Natural killer cell (primary cell): ENCODE results near the gene DPCD. TPM values are rescaled to one million over a fixed set of nuclear protein-coding genes. Genes with fewer than 3 reads are reported as not detected.

Source experiments
- ATAC-seq, 3 donors: fragments of 150-1000 bp in 2 of 3; fragments of 200-7000 bp in 1 of 3; cut with Tn5 transposase; 1 replicate in 1 of 3; 2 replicates in 2 of 3; pipeline ENCODE4 v1.10.0; 2021; ENCODE audit warnings: mild to moderate bottlenecking in 2 of 3, moderate library complexity in 2 of 3
- DNase-seq, 2 donors: peaks; one replicate each; pipeline versions ENCODE4 v3.0.0 to v3.0.0-alpha.2; 2013 to 2021; ENCODE audit warnings: mixed read lengths in 1 of 2
- H3K27ac ChIP-seq: one replicate; pipeline ENCODE4 v1.5.1; 2013; ENCODE audit warnings: mild to moderate bottlenecking, low read length
- H3K27me3 ChIP-seq: one replicate; pipeline ENCODE4 v1.6.1; 2013; ENCODE audit warnings: low read length; ENCODE audit not compliant: control insufficient read depth, insufficient read depth
- H3K36me3 ChIP-seq: one replicate; pipeline ENCODE4 v1.6.1; 2013; ENCODE audit warnings: low read length; ENCODE audit not compliant: control insufficient read depth, insufficient read depth
- H3K4me1 ChIP-seq: one replicate; pipeline ENCODE4 v1.6.1; 2013; ENCODE audit warnings: low read length; ENCODE audit not compliant: control insufficient read depth, insufficient read depth
- H3K4me3 ChIP-seq: one replicate; pipeline ENCODE4 v1.5.1; 2013; ENCODE audit warnings: low read length
- H3K9me3 ChIP-seq: one replicate; pipeline ENCODE4 v1.6.1; 2013; ENCODE audit warnings: low read length; ENCODE audit not compliant: control insufficient read depth, insufficient read depth
- H3K27ac Mint-ChIP-seq, 2 donors: one replicate each; pipeline ENCODE4 v1.8.0; 2022; ENCODE audit warnings: mild to moderate bottlenecking in 2 of 2, mixed read lengths in 2 of 2, moderate library complexity in 1 of 2
- H3K27me3 Mint-ChIP-seq, 2 donors: one replicate each; pipeline ENCODE4 v1.8.0; 2022; ENCODE audit warnings: low read depth in 2 of 2, mixed read lengths in 2 of 2
- H3K36me3 Mint-ChIP-seq: one replicate; pipeline ENCODE4 v1.8.0; 2022; ENCODE audit warnings: mixed read lengths
- H3K4me1 Mint-ChIP-seq, 2 donors: one replicate each; pipeline ENCODE4 v1.8.0; 2022; ENCODE audit warnings: mixed read lengths in 2 of 2
- H3K4me3 Mint-ChIP-seq: one replicate; pipeline ENCODE4 v1.8.0; 2022; ENCODE audit warnings: mild to moderate bottlenecking, moderate library complexity, mixed read lengths
- H3K9me3 Mint-ChIP-seq, 2 donors: one replicate each; pipeline ENCODE4 v1.8.0; 2022; ENCODE audit warnings: mixed read lengths in 2 of 2
- WGBS: methylation state at CpG from one replicate; pipeline ENCODE4 v1.1.7; 2013; ENCODE audit warnings: missing lambda C conversion rate; ENCODE audit not compliant: insufficient coverage; 5-methylcytosine and 5-hydroxymethylcytosine counted together
- intact Hi-C: fragments of 100-400 bp; cut with micrococcal nuclease; formaldehyde crosslinking; loops from one replicate; pipeline ENCODE4 v1.14.2; 2022
- total RNA-seq, 4 donors: library from RNA; stranded (reverse); fragments of 120-200 nt in 1 of 4; gene quantifications; one replicate each; pipeline versions ENCODE4 v1.2.3 to v1.2.4, GENCODE V29; 2013 to 2022
- TF ChIP-seq, protein P1 (sequence below): fragments of 200-600 bp; IDR thresholded peaks from one replicate; pipeline ENCODE4 v1.8.0; 2022; ENCODE audit warnings: antibody characterized with exemption

Gene DPCD
- total RNA-seq, 3 donors from 2014 or later (not counting 1 experiment from before 2014, with no cell fraction given), result 0.72 to 1.0 (median 0.83) TPM

GRCh38 chr10:101563497-101564040 is 24.6 kb upstream of the DPCD start:
- Histone ChIP-seq H3K27ac (no peak overlapping the region), H3K36me3 (no peaks in the 10 kb centered on the region), H3K4me1 (no peaks in the 10 kb centered on the region), H3K4me3 (no peak overlapping the region), H3K27me3 (peaks cover 24% of the 10 kb centered on the region), H3K9me3 (no peaks in the 10 kb centered on the region)
- no peak for ATAC-seq
- TF ChIP-seq, protein P1, sequence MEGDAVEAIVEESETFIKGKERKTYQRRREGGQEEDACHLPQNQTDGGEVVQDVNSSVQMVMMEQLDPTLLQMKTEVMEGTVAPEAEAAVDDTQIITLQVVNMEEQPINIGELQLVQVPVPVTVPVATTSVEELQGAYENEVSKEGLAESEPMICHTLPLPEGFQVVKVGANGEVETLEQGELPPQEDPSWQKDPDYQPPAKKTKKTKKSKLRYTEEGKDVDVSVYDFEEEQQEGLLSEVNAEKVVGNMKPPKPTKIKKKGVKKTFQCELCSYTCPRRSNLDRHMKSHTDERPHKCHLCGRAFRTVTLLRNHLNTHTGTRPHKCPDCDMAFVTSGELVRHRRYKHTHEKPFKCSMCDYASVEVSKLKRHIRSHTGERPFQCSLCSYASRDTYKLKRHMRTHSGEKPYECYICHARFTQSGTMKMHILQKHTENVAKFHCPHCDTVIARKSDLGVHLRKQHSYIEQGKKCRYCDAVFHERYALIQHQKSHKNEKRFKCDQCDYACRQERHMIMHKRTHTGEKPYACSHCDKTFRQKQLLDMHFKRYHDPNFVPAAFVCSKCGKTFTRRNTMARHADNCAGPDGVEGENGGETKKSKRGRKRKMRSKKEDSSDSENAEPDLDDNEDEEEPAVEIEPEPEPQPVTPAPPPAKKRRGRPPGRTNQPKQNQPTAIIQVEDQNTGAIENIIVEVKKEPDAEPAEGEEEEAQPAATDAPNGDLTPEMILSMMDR, result no peak
- DNase-seq, result no peak
- 83% methylated on average over 11 of the region's 11 CpGs for WGBS
- Mint-ChIP-seq H3K4me1 (peaks cover 9 to 25% of the 10 kb centered on the region in 2 donors), H3K27me3 (peaks cover 37 to 38% of the 10 kb centered on the region in 2 donors), H3K4me3 (no peak overlapping the region), H3K9me3 (no peaks in the 10 kb centered on the region), H3K36me3 (no peaks in the 10 kb centered on the region), H3K27ac (no peak overlapping the region)
- intact Hi-C loops, result no loop called here

GRCh38 chr10:101564490-101564991 is 23.6 kb upstream of the DPCD start:
- no peak overlapping the region for H3K4me3 Mint-ChIP-seq
- DNase-seq (no peak), ATAC-seq (no peak)
- 93% methylated on average over 12 of the region's 15 CpGs for WGBS
- H3K27ac Mint-ChIP-seq, result no peak overlapping the region
- TF ChIP-seq, protein P1, result no peak
- Histone ChIP-seq H3K9me3 (no peaks in the 10 kb centered on the region), H3K4me1 (peaks cover 3% of the 10 kb centered on the region), H3K36me3 (no peaks in the 10 kb centered on the region), H3K27me3 (peaks cover 29% of the 10 kb centered on the region), H3K27ac (no peak overlapping the region), H3K4me3 (no peak overlapping the region)
- no peaks in the 10 kb centered on the region for H3K9me3 Mint-ChIP-seq
- no peaks in the 10 kb centered on the region for H3K36me3 Mint-ChIP-seq
- peaks cover 6 to 20% of the 10 kb centered on the region in 2 donors for H3K4me1 Mint-ChIP-seq
- intact Hi-C loops, result no loop called here
- peaks cover 39 to 44% of the 10 kb centered on the region in 2 donors for H3K27me3 Mint-ChIP-seq

DNA sequence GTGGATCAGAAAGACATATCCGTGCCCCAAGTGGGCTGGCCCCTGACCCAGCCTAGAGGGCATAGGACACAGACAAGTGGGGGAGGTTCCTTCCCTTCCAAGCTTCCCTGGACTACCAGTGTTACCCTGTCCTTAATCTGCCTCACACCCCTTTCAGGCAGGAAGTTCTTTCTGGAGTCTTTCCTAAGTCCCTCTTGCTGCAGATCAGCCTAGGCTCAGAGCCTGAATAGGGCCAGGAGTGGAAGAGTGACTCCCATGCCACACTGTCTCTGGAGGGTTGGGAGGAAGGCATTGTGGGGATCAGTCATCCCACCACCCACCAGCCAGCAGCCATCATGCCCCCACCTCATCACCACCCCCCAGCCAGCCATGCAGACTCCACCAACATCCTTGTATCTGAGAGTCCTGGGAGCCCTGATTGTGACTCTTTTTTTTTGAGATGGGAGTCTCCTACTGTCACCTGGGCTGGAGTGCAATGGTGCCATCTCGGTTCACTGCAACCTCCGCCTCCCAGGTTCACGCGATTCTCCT is 22.7 kb upstream of the DPCD start:
- no peak overlapping the region for H3K4me3 Mint-ChIP-seq
- 85% methylated on average over 5 of the region's 5 CpGs for WGBS
- Histone ChIP-seq H3K27ac (no peak overlapping the region), H3K27me3 (peaks cover 35% of the 10 kb centered on the region), H3K36me3 (no peaks in the 10 kb centered on the region), H3K4me1 (peaks cover 12% of the 10 kb centered on the region), H3K9me3 (no peaks in the 10 kb centered on the region), H3K4me3 (no peak overlapping the region)
- peaks cover 39 to 48% of the 10 kb centered on the region in 2 donors for H3K27me3 Mint-ChIP-seq
- no peaks in the 10 kb centered on the region for H3K36me3 Mint-ChIP-seq
- H3K4me1 Mint-ChIP-seq, result peaks cover 6 to 22% of the 10 kb centered on the region in 2 donors
- intact Hi-C loops, result no loop called here
- H3K27ac Mint-ChIP-seq, result no peak overlapping the region
- TF ChIP-seq, protein P1, result no peak
- no peaks in the 10 kb centered on the region for H3K9me3 Mint-ChIP-seq
- DNase-seq, result no peak
- ATAC-seq, result no peak

- no peak for DNase-seq
- Histone ChIP-seq H3K4me1 (peaks cover 17% of the 10 kb centered on the region), H3K9me3 (no peaks in the 10 kb centered on the region), H3K27me3 (peaks cover 35% of the 10 kb centered on the region), H3K27ac (no peak overlapping the region), H3K36me3 (no peaks in the 10 kb centered on the region), H3K4me3 (no peak overlapping the region)
- no peak for ATAC-seq
- H3K9me3 Mint-ChIP-seq, result no peaks in the 10 kb centered on the region
- peaks cover 39 to 48% of the 10 kb centered on the region in 2 donors for H3K27me3 Mint-ChIP-seq
- 82% methylated on average over 8 of the region's 8 CpGs for WGBS
- H3K4me3 Mint-ChIP-seq, result no peak overlapping the region
- no peaks in the 10 kb centered on the region for H3K36me3 Mint-ChIP-seq
- peaks cover 6 to 22% of the 10 kb centered on the region in 2 donors for H3K4me1 Mint-ChIP-seq
- TF ChIP-seq, protein P1, result no peak
- no peak overlapping the region for H3K27ac Mint-ChIP-seq
- intact Hi-C loops, result no loop called here
These were observed 22.2 kb upstream of the DPCD start for GRCh38 chr10:101565936-101566332.
